ENCODE results near the gene C2orf81.

DNA sequence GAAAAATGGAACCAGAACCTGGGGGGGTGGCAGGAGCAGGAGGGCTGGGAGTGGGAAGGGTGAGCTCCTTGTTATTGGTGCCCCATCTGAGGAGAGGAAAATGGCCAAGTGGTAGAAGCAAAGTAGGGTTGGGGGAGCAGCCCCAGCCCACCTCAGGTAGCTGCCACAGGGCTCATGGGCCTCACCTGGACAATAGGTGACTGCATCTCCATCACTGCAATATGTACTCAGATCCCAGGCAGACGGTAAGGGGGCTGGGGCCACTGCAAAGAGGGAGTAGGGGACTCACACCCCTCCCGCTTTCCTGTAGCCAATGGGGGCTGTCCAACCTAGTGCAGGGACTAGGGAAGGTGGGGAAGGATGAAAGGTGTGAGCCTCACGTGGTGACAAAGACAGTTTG lies 4.2 kb downstream of the C2orf81 start:
- no peak for TF ChIP-seq CTCF (IDR thresholded peaks at IDR 0.05; ENCODE audit: insufficient read depth, low read depth, low read length)
- no peak for TF ChIP-seq EZH2 (IDR thresholded peaks at IDR 0.05; ENCODE audit: insufficient read depth, low read length)
